ENCODE results near the gene TMED10.
A peak's percentile ranks its signal among the peaks of the same experiment; 100 is the strongest.
"Not testable (repeated sequence)": the region's sequence is repeated elsewhere in the genome, so short reads cannot be mapped to it uniquely, and the experiment has no call there.

Gene TMED10

GRCh38 chr14:75127474-75127820 is 49.0 kb downstream of the TMED10 start:
- not testable (repeated sequence) for DNase-seq (ENCODE audit: low read depth)

- peak; percentile 83 for DNase-seq (ENCODE audit: low read depth)
Measured at GRCh38 chr14:75126679-75127473, 49.5 kb downstream of the TMED10 start, which contains the start of gene NEK9. TSS of gene NEK9 (minus strand) at chr14:75127048. CDS start at chr14:75126921, 127 bp downstream.

- no peak for DNase-seq (ENCODE audit: low read depth)
Measured at GRCh38 chr14:75126121-75126544, 50.3 kb downstream of the TMED10 start.

GRCh38 chr14:75125617-75126016 is 50.8 kb downstream of the TMED10 start:
- no peak for DNase-seq (ENCODE audit: low read depth)

GRCh38 chr14:75123991-75124390 is 52.4 kb downstream of the TMED10 start:
- DNase-seq (ENCODE audit: low read depth), result no peak

- no peak for DNase-seq (ENCODE audit: low read depth)
Measured at GRCh38 chr14:75121552-75121951, 54.9 kb downstream of the TMED10 start.

- DNase-seq (ENCODE audit: low read depth), result no peak
Measured at GRCh38 chr14:75120541-75121291, 55.7 kb downstream of the TMED10 start.

- DNase-seq (ENCODE audit: low read depth), result no peak
Measured at GRCh38 chr14:75119056-75119455, 57.4 kb downstream of the TMED10 start.

- no peak for DNase-seq (ENCODE audit: low read depth)
Measured at GRCh38 chr14:75113932-75114539, 62.4 kb downstream of the TMED10 start.

- DNase-seq (ENCODE audit: low read depth), result no peak
Measured at GRCh38 chr14:75109877-75110276, 66.5 kb downstream of the TMED10 start.

GRCh38 chr14:75107186-75107585 is 69.2 kb downstream of the TMED10 start:
- no peak for DNase-seq (ENCODE audit: low read depth)

GRCh38 chr14:75101491-75101890 is 74.9 kb downstream of the TMED10 start:
- no peak for DNase-seq (ENCODE audit: low read depth)

GRCh38 chr14:75098682-75099081 is 77.7 kb downstream of the TMED10 start:
- no peak for DNase-seq (ENCODE audit: low read depth)

- no peak for DNase-seq (ENCODE audit: low read depth)
Measured at GRCh38 chr14:75098212-75098611, 78.2 kb downstream of the TMED10 start.

- DNase-seq (ENCODE audit: low read depth), result no peak
Measured at GRCh38 chr14:75096959-75097358, 79.5 kb downstream of the TMED10 start.

GRCh38 chr14:75095690-75096089 is 80.7 kb downstream of the TMED10 start:
- no peak for DNase-seq (ENCODE audit: low read depth)

GRCh38 chr14:75094896-75095295 is 81.5 kb downstream of the TMED10 start:
- no peak for DNase-seq (ENCODE audit: low read depth)

- no peak for DNase-seq (ENCODE audit: low read depth)
Measured at GRCh38 chr14:75092698-75093097, 83.7 kb downstream of the TMED10 start.

GRCh38 chr14:75091251-75091650 is 85.2 kb downstream of the TMED10 start:
- no peak for DNase-seq (ENCODE audit: low read depth)

- DNase-seq (ENCODE audit: low read depth), result no peak
Measured at GRCh38 chr14:75090353-75090752, 86.1 kb downstream of the TMED10 start.

- no peak for DNase-seq (ENCODE audit: low read depth)
Measured at GRCh38 chr14:75088566-75089373, 87.6 kb downstream of the TMED10 start.

- DNase-seq (ENCODE audit: low read depth), result no peak
Measured at GRCh38 chr14:75088153-75088552, 88.3 kb downstream of the TMED10 start.

All from activated T-helper 9 cell treated with anti-CD3 and anti-CD28 coated beads, Interleukin-2, amount 50 U/mL, for 16 hours (primary cell).